Urinary bladder (tissue), 4 donors: ENCODE measurements around the gene DOC2A. TPM values are rescaled to one million over a fixed set of nuclear protein-coding genes. Genes with fewer than 3 reads are reported as not detected.
A peak's percentile ranks its signal among the peaks of the same experiment; 100 is the strongest.
"Not testable (repeated sequence)": the region's sequence is repeated elsewhere in the genome, so short reads cannot be mapped to it uniquely, and the experiment has no call there.

ENCODE experiments used
- DNase-seq: peaks from one replicate; pipeline ENCODE4 v3.0.0-alpha.2; 2015; ENCODE audit errors: extremely low spot score
- H3K27ac ChIP-seq: one replicate; pipeline ENCODE4 v1.5.1; 2013; ENCODE audit warnings: low read depth, mild to moderate bottlenecking, moderate library complexity
- H3K36me3 ChIP-seq: one replicate; pipeline ENCODE4 v1.6.1; 2013; ENCODE audit warnings: mild to moderate bottlenecking, moderate library complexity; ENCODE audit not compliant: insufficient read depth
- H3K4me1 ChIP-seq: one replicate; pipeline ENCODE4 v1.6.1; 2013; ENCODE audit warnings: mild to moderate bottlenecking, moderate library complexity; ENCODE audit not compliant: insufficient read depth
- H3K4me3 ChIP-seq: one replicate; pipeline ENCODE4 v1.5.1; 2013; ENCODE audit warnings: low read depth, low read length
- WGBS: extraction: QIAGEN DNeasy Blood & Tissue Kit; methylation state at CpG from one replicate; pipeline ENCODE4 v1.1.7; 2013; 5-methylcytosine and 5-hydroxymethylcytosine counted together
- polyA plus RNA-seq: library from polyadenylated mRNA; stranded (reverse); fragments of 200-250 nt; gene quantifications from one replicate; pipeline ENCODE4 v1.2.3, GENCODE V29; 2013
- total RNA-seq: library from RNA; depleted of rRNA; stranded (reverse); fragments of >200 nt; gene quantifications from one replicate; pipeline ENCODE4 v1.2.3, GENCODE V29; 2014
- donor health status: healthy with polysubstance abuse.
- donor health status: healthy.

DOC2A gene
- total RNA-seq (0.32 TPM), polyA plus RNA-seq (0.53 TPM)

DNA sequence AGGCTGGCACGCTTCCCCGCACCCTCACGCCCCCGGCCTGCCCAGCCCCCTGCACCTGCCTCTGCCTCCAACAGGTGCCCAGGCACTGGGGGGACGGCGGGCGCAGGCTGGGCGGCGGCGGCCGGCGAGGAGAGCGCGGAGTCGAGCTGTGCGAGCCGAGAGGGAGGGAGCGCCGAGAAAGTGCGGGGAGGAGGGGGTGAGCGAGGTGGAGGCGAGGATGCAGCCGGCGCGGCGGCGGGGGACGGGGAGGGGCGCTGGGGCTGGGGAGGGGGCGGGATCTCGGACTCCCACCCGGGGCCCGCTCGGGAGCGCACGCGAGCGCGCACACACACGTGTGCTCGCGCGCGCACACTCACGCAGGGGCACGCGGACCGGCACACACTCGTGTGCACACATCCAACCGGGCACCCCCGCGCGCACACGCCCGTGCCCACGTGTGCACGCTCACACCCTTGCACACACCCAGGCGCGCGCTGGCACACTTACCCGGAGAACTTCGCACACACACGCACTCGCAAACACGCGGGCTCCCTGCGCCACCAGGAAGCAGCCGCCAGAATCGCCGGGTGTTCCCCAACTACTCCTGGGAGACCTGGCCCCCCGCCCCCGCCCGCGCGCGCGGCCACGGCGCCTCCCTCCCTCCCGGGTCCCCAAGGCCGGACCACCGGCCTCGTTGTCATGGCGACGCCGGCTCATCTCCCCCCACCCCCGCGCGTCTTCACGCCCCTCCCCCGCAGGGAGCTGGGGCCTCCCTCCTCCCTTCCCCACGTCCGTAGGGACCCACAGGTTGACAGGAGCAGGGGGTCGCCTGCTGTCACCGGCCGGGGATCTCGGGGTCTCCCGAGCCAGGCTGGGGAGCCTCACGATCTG, at the start of gene DOC2A:
TSS of gene DOC2A (minus strand) at position 184 of the 870 bp plus-strand sequence. CDS start 805 bp downstream, outside the sequence.
- under 1% methylated on average over 94 of the region's 99 CpGs for WGBS
- H3K4me3 ChIP-seq = peak within 1 kb of the TSS; percentile 43
- H3K36me3 ChIP-seq = no peaks in the 10 kb centered on the region
- H3K4me1 ChIP-seq = no peaks in the 10 kb centered on the region
- no peak within 1 kb of the TSS for H3K27ac ChIP-seq
- DNase-seq = no peak

DNA sequence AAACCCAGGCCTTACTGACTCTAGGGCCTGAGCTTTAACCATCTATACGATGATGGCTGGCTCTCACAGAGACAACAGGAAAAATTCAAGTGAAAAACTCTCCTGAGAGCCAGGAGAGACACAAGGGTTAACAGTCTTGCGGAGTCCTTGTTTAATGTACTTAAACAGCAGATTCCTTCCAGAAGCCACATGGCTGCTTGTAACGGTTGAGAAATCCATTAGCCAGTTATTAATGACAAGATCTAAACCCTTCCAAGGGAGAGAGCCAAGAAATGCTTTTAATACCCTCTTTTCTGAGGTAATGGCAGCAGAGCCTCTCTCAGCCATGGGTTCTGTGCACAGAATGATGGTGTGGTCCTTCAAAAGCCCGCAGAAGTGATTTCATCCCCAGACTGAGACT, 49.5 kb upstream of the DOC2A start:
- H3K36me3 ChIP-seq = no peaks in the 10 kb centered on the region
- WGBS = 65% methylated on average over 4 of the region's 4 CpGs
- H3K4me1 ChIP-seq = no peaks in the 10 kb centered on the region
- DNase-seq = no peak
- H3K4me3 ChIP-seq = no peak overlapping the region
- no peak overlapping the region for H3K27ac ChIP-seq

DNA sequence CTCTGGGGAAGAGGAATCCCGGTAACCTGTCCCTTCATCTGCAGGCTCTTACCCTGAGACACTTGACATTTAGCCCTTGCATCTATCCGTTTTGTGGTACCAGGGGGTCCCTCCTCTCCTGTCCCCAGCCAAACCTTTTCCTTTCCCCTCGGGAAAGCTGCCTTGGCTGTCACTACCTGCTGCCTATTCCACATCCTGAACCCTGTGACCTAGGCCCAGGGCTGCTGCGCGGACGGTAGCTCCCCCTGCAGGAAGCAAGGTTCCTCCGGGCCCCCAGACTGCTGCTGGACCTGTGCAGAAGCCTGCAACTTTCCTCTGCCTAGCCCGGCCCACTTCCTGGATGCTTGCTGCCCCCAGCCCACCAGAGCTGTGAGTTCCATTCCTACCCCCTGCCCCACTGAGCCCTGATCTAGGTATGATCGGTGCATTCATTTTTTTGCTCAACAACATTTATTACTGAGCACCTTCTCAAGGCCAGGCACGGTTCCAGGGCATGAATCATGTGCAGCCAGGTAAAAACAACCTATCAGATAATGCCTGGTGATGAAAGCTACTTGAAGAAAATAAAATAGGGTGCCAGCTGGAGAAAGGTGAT, 44.2 kb upstream of the DOC2A start:
- DNase-seq = no peak
- 44% methylated on average over 10 of the region's 10 CpGs for WGBS
- H3K4me3 ChIP-seq = no peak overlapping the region

DNA sequence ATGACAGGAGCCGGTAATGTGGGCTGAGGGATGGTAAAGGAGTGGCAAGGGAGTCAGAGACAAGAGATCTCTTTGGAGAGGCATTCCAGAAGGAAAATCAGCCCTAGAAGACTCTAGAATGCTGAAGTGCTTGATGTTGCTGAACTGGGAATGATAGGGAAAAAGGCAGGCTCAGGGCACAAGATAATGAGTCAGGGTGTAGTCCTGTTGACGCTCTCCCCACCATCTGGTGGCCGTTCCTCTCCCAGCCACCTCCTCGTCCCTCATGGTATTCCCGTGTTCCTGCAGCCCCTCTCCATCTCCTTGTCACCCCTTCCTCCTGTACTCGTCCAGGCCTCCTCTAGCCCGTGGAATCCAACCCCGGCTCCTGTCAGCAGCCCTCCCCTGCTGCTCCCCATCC, 43.6 kb upstream of the DOC2A start:
- no peak for DNase-seq
- H3K36me3 ChIP-seq = no peaks in the 10 kb centered on the region
- H3K27ac ChIP-seq = no peak overlapping the region
- H3K4me1 ChIP-seq = no peaks in the 10 kb centered on the region
- WGBS = 69% methylated on average over 8 of the region's 8 CpGs
- H3K4me3 ChIP-seq = no peak overlapping the region

More for the DNA sequence above, 44.2 kb upstream of the DOC2A start:
- no peak overlapping the region for H3K27ac ChIP-seq
- no peaks in the 10 kb centered on the region for H3K36me3 ChIP-seq
- no peaks in the 10 kb centered on the region for H3K4me1 ChIP-seq

DNA sequence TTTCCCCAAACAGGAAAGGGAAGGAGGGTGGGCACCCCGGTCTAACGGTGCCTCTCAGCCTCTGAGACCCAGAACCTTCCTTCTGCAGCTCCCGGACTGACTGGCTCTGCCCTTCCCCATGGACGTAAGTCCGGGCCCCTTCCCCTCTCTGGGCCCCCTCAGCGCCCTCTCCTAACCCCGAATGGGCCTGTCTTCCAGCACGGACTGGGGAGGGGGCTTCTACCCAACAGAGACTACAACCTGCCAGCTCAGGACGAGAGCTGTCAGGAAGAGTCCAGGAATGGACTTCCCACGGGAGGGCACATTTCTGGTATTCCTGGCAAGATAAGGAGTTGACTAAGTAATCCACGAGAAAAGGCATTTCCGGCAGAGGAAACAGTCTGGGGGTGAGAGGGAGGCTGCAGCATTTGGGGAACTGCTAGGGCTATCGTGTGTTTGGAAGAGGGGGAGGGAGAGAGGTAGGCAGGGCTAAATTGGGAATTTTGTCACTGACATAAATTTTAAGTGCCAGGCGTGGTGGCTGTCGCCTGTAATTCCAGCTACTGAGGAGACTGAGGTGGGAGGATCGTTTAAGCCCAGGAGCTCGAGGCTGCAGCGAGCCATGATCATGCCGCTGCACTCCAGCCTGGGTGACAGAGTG, 42.7 kb upstream of the DOC2A start:
- Histone ChIP-seq H3K4me3 (peak overlapping the region; percentile 53), H3K4me1 (no peaks in the 10 kb centered on the region), H3K27ac (no peak overlapping the region), H3K36me3 (no peaks in the 10 kb centered on the region)
- DNase-seq = no peak
- WGBS = 5% methylated on average over 19 of the region's 19 CpGs

DNA sequence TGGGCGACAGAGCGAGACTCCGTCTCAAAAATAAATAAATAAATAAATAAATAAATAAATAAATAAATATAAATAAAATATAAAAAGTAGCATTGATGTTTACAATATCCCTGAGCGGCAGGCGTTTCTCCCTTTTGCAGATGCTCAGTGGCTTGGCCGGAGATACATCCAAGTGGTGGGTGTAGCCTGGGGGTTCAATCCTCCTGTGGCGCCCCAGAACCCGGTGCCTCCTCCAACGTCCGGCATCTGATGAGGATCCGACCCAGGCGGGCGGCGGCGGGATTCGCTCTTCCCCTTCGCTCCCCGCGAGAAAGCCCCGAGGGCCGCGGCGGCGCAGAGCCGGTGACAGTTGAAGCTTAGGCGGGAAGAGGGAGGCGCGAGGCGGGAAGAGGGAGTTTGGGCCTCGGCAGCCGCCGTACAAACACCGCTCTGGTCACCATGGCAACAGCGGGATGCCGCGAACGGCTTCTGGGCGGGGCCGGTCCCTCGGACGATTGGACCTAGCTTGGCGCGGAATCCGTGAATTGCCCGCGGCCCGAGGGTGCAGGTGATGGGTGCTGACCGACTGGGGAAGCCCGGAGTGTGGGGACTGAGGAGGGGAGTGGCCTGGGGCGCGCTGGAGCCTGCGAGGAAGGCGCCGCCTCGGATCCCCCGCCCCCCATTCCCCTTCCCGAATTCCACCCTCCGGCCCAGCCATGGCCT, 42.0 kb upstream of the DOC2A start:
- Histone ChIP-seq H3K36me3 (no peaks in the 10 kb centered on the region), H3K4me1 (no peaks in the 10 kb centered on the region), H3K4me3 (peak overlapping the region; percentile 53), H3K27ac (no peak overlapping the region)
- DNase-seq = peak; percentile 77
- WGBS = 4% methylated on average over 58 of the region's 58 CpGs

DNA sequence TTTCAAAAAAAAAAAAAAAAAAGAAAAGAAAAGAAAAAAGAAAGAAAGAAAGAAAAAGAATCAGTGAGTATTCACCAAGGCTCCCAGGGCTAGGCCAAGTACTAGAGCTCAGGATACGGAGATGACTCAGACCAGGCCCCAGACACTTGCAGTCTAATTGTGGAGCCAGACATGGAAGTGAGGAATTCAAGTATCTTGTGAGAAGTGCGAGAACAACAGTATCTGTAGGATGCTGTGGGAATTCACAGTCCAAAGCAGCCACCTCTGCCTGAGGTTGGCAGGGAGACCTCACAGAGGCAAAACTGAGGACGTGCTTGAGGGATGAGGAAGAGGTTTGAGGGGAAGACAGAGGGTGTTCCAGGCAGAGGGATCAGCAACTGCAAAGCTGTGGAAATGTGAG, 40.7 kb upstream of the DOC2A start:
- Histone ChIP-seq H3K4me3 (no peak overlapping the region), H3K36me3 (no peaks in the 10 kb centered on the region), H3K27ac (no peak overlapping the region), H3K4me1 (no peaks in the 10 kb centered on the region)
- DNase-seq = no peak
- 88% methylated on average over 3 of the region's 3 CpGs for WGBS

DNA sequence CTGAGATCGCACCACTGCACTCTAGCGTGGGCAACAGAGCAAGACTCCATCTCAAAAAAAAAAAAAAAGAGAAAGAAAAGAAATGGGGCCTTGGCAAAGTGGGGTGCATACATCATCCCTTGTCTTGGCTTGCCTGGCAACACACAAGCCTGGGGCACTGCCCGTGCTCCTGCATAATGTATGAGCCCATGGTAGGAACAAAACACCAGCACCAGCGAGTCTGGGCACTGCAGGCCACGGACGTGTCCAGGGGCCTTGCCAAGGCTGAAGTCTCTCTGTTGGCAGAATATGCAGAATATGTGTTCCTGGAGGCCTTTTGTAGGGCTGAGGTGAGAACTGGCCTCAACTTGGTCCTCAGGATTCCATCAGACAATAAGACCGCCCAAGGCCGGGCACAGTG, 39.0 kb upstream of the DOC2A start:
- no peaks in the 10 kb centered on the region for H3K4me1 ChIP-seq
- 90% methylated on average over 8 of the region's 8 CpGs for WGBS
- DNase-seq = no peak
- H3K4me3 ChIP-seq = no peak overlapping the region
- H3K27ac ChIP-seq = no peak overlapping the region
- H3K36me3 ChIP-seq = no peaks in the 10 kb centered on the region

DNA sequence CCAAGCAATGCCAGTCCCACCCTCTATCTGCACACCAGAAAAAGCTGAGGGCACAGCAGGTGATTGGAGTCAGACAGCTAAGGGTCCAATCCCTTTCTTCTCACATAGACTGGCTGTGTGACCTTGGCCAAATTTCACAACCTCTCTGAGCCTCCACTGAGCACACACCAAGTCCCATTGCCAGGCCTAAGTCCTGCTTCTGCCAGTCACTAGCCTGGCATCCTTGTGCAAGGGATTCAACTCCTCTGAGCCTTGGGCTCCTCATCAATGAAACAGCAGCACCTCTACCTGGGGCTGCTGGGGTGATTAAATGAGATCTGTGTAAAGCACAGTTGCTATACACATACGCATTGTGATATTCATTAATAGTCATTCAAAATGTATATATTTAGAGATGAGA, 35.8 kb upstream of the DOC2A start:
- no peak for DNase-seq
- Histone ChIP-seq H3K4me3 (no peak overlapping the region), H3K36me3 (no peaks in the 10 kb centered on the region), H3K27ac (no peak overlapping the region), H3K4me1 (no peaks in the 10 kb centered on the region)
- 71% methylated on average over 1 of the region's 1 CpG for whole genome bisulfite sequencing

DNA sequence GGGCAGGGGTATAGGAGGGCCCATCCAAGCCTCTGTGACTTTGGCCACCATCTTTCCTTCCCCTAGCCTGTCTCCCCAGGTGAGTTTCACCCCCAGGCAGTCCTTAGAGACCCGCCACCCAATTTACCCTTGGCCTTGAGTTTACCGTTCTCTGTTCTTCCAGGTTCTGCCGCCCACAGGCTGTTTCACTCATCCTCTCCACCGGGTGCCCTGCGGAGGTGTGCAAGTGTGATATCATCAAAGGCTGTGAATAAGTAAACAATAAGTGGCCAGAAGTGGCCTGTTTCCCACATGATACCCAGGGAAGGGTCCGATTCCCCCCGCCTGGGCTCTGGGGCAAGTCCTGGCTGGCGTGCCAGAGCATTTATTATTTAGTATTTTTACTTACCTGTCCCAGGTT, 35.4 kb upstream of the DOC2A start:
- Histone ChIP-seq H3K4me3 (no peak overlapping the region), H3K4me1 (no peaks in the 10 kb centered on the region), H3K36me3 (no peaks in the 10 kb centered on the region), H3K27ac (no peak overlapping the region)
- no peak for DNase-seq
- WGBS = 67% methylated on average over 8 of the region's 8 CpGs

DNA sequence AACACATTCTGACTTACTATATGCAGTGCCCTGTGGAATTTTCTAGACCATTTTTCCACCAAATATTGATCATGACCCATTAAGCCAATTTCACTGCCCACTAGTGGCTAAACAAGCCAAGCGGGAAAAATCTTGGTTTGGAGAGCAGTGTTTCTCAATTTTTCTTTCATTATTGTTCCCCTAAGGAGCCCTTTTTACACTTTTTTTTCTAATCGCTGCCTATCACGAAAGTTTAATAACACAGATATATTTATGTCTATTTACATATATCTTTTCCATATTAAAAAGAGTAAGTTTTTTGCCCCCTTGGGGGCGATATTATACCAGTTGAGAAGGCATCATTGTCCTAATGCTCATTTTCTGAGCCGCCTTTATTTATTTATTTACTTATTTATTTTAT, 31.0 kb upstream of the DOC2A start:
- WGBS = 23% methylated on average over 5 of the region's 5 CpGs
- no peaks in the 10 kb centered on the region for H3K36me3 ChIP-seq
- no peak overlapping the region for H3K27ac ChIP-seq
- DNase-seq = no peak
- H3K4me3 ChIP-seq = no peak overlapping the region
- H3K4me1 ChIP-seq = no peaks in the 10 kb centered on the region

DNA sequence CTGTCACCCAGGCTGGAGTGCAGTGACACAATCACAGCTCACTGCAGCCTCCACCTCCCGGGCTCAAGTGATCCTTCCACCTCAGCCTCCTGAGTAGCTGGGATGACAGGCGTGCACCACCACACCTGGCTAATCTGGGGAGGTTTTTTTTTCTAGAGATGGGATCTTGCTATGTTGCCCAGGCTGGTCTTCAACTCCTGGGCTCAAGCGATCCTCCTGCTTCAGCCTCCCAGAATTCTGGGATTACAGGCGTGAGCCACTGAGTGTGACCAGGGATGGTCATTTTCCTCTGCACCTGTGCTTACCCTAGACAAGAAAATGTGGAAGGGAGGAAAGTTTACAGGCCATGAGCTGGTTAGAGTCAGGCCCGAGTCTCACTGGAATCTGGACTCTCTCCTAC, 29.9 kb upstream of the DOC2A start:
- whole genome bisulfite sequencing = 80% methylated on average over 5 of the region's 5 CpGs
- H3K4me1 ChIP-seq, H3K4me3 ChIP-seq, H3K36me3 ChIP-seq, DNase-seq, H3K27ac ChIP-seq: not testable (repeated sequence)

DNA sequence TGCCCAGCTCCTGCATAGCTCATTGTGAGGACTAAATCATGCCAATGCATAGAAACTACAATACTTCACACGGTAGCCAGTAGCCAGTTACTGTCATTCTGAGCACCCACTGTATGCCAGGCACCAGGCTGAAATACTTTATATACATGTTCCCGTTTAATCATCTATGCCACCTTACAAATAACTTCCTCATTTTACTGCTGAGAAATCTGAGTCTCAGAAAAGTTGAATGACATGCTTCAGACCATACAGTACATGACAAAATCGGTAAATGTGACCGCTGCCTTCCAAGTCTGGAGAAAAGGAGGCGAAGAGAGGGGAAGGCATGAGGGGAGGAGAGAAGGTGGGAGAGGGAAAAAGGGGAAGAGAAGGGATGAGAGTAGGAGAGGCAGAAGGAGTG, 29.4 kb upstream of the DOC2A start:
- Histone ChIP-seq H3K4me3 (no peak overlapping the region), H3K36me3 (no peaks in the 10 kb centered on the region), H3K27ac (no peak overlapping the region), H3K4me1 (no peaks in the 10 kb centered on the region)
- no peak for DNase-seq
- 70% methylated on average over 5 of the region's 5 CpGs for WGBS
